A673 (cell line): Measurements from ENCODE around the gene AOX1. TPM values are rescaled to one million over a fixed set of nuclear protein-coding genes. Genes with fewer than 3 reads are reported as not detected.

Experiments
- BruUV-seq: library from RNA; stranded (reverse); fragments of 400-500 nt; replicated peaks from 2 replicates; lab custom pipeline; 2021; lab: Mats Ljungman, UMichigan
- CTCF ChIA-PET: fragments of 300-600 bp; sonication (Branson Sonifier 250); formaldehyde crosslinking; loops from one replicate; lab custom pipeline; 2022; ENCODE audit warnings: antibody characterized with exemption; lab: Charles Lee
- POLR2A ChIA-PET: fragments of 300-600 bp; sonication (Branson Sonifier 250); formaldehyde crosslinking; loops from one replicate; lab custom pipeline; 2022; ENCODE audit warnings: antibody characterized with exemption; ENCODE audit not compliant: low non-redundant PET; lab: Charles Lee
- DNase-seq: peaks from one replicate; pipeline ENCODE4 v3.0.0-alpha.2; 2015; ENCODE audit warnings: low spot score
- H3K27ac ChIP-seq: fragments of 200-600 bp; sonication (generic); 2 replicates; pipeline ENCODE4 v1.5.1; 2016; ENCODE audit warnings: mixed run types, low read depth, mild to moderate bottlenecking, mixed read lengths, antibody characterized with exemption, low read length; ENCODE audit not compliant: poor library complexity, severe bottlenecking
- H3K27me3 ChIP-seq: fragments of 200-600 bp; sonication (generic); replicated peaks from 2 replicates; pipeline ENCODE4 v1.6.1; 2017; ENCODE audit warnings: mixed run types, low read depth, mild to moderate bottlenecking, mixed read lengths, antibody characterized with exemption, low read length; ENCODE audit not compliant: insufficient read depth, poor library complexity
- H3K36me3 ChIP-seq: fragments of 200-600 bp; sonication (generic); 2 replicates; pipeline ENCODE4 v1.6.1; 2016; ENCODE audit warnings: mixed run types, mild to moderate bottlenecking, mixed read lengths, antibody characterized with exemption, low read length; ENCODE audit not compliant: insufficient read depth, poor library complexity, severe bottlenecking
- H3K4me1 ChIP-seq: fragments of 200-600 bp; sonication (generic); 2 replicates; pipeline ENCODE4 v1.6.1; 2017; ENCODE audit warnings: mixed run types, mild to moderate bottlenecking, mixed read lengths, antibody characterized with exemption, low read length; ENCODE audit not compliant: insufficient read depth, poor library complexity, severe bottlenecking
- H3K4me3 ChIP-seq: fragments of 200-600 bp; sonication (generic); 2 replicates; pipeline ENCODE4 v1.5.1; 2016; ENCODE audit warnings: low read depth, mixed run types, mild to moderate bottlenecking, mixed read lengths, low read length; ENCODE audit not compliant: poor library complexity, severe bottlenecking
- H3K9me3 ChIP-seq: fragments of 200-600 bp; sonication (generic); 2 replicates; pipeline ENCODE4 v1.6.1; 2016; ENCODE audit warnings: mixed run types, low read depth, mild to moderate bottlenecking, mixed read lengths, antibody characterized with exemption, low read length; ENCODE audit not compliant: poor library complexity, severe bottlenecking
- CTCF ChIP-seq: fragments of 300-800, 200-600 bp; sonication (generic); conservative IDR thresholded peaks from 2 replicates; pipeline ENCODE4 v1.5.1; 2017; ENCODE audit warnings: low read depth, mild to moderate bottlenecking, antibody characterized with exemption, low read length, moderate library complexity, mixed read lengths
- EZH2 ChIP-seq: fragments of 200-600 bp; sonication (generic); IDR thresholded peaks from 2 replicates; pipeline ENCODE4 v1.6.1; 2017; ENCODE audit warnings: borderline replicate concordance, low read depth, mild to moderate bottlenecking, mixed read lengths, antibody characterized with exemption, low read length; ENCODE audit not compliant: poor library complexity, severe bottlenecking
- intact Hi-C: fragments of 100-400 bp; cut with micrococcal nuclease; formaldehyde crosslinking; loops from one replicate; pipeline ENCODE4 v1.10.0; 2022; ENCODE audit not compliant: unreplicated experiment
- total RNA-seq: library from RNA; stranded (reverse); gene quantifications from 2 replicates; pipeline ENCODE4 v1.2.3, GENCODE V29; 2021

AOX1 gene
- total RNA-seq, 1 experiment from 2014 or later, result 3.1 TPM

- no peaks in the 10 kb centered on the region for H3K27me3 ChIP-seq
- ChIA-PET CTCF (no interaction called here), POLR2A (no interaction called here)
- DNase-seq, result no peak
- intact Hi-C loops, result no loop called here
- H3K36me3 ChIP-seq, result no peaks in the 10 kb centered on the region
- H3K4me1 ChIP-seq, result no peaks in the 10 kb centered on the region
- no peak overlapping the region for H3K27ac ChIP-seq
- no peak overlapping the region for H3K4me3 ChIP-seq
- TF ChIP-seq CTCF (no peak), EZH2 (no peak)
- BruUV-seq, result TSS peak; percentile 22
- no peaks in the 10 kb centered on the region for H3K9me3 ChIP-seq
Observed at GRCh38 chr2:200587007-200587616, 1.3 kb downstream of the AOX1 start.

GRCh38 chr2:200588076-200588678, 2.4 kb downstream of the AOX1 start:
- H3K27me3 ChIP-seq, result peaks cover 4% of the 10 kb centered on the region
- intact Hi-C loops, result no loop called here
- H3K9me3 ChIP-seq, result no peaks in the 10 kb centered on the region
- POLR2A ChIA-PET, result no interaction called here
- no peak for TF ChIP-seq EZH2
- DNase-seq, result no peak
- H3K27ac ChIP-seq, result no peak overlapping the region
- no peaks in the 10 kb centered on the region for H3K4me1 ChIP-seq
- no peaks in the 10 kb centered on the region for H3K36me3 ChIP-seq
- no peak overlapping the region for H3K4me3 ChIP-seq
- no TSS peak for BruUV-seq
- CTCF ChIA-PET, result no interaction called here

GRCh38 chr2:200590090-200590489, 4.3 kb downstream of the AOX1 start:
- Histone ChIP-seq H3K36me3 (no peaks in the 10 kb centered on the region), H3K27ac (no peak overlapping the region), H3K4me3 (no peak overlapping the region), H3K9me3 (no peaks in the 10 kb centered on the region), H3K27me3 (peaks cover 5% of the 10 kb centered on the region), H3K4me1 (no peaks in the 10 kb centered on the region)
- no peak for DNase-seq
- no peak for TF ChIP-seq CTCF
- TF ChIP-seq EZH2, result no peak
- POLR2A ChIA-PET, result no interaction called here
- intact Hi-C loops, result no loop called here
- no TSS peak for BruUV-seq
- CTCF ChIA-PET, result no interaction called here
